ENCODE data around the gene IL6ST. TPM values are rescaled to one million over a fixed set of nuclear protein-coding genes. Genes with fewer than 3 reads are reported as not detected.
A peak's percentile ranks its signal among the peaks of the same experiment; 100 is the strongest.
"Not testable (repeated sequence)": the region's sequence is repeated elsewhere in the genome, so short reads cannot be mapped to it uniquely, and the experiment has no call there.

IL6ST gene
- total and polyA plus RNA-seq, 2 experiments from 2014 or later: 47.2 to 47.7 TPM

GRCh38 chr5:56002303-56002702 lies 7.5 kb upstream of the IL6ST start:
- no peak for TF ChIP-seq CTCF (IDR thresholded peaks at IDR 0.05; ENCODE audit: low read depth, low read length)
- DNase-seq (ENCODE audit: low read depth in 1 of 2, low spot score in 1 of 2): no peak
- H3K9me3 ChIP-seq (ENCODE audit: low read depth): no peaks in the 10 kb centered on the region
- no peaks in the 10 kb centered on the region for H3K4me1 ChIP-seq (ENCODE audit: low read depth)
- no peaks in the 10 kb centered on the region for H3K36me3 ChIP-seq
- no peak overlapping the region for H3K4me3 ChIP-seq
- H3K27ac ChIP-seq: no peak overlapping the region
- H3K27me3 ChIP-seq: no peaks in the 10 kb centered on the region

- not testable (repeated sequence) for H3K36me3 ChIP-seq; H3K4me1 ChIP-seq (ENCODE audit: low read depth); H3K4me3 ChIP-seq; H3K9me3 ChIP-seq (ENCODE audit: low read depth); DNase-seq (ENCODE audit: low read depth in 1 of 2, low spot score in 1 of 2); H3K27me3 ChIP-seq
- H3K27ac ChIP-seq: peak overlapping the region; percentile 10
Observed at GRCh38 chr5:56000221-56000620, 5.5 kb upstream of the IL6ST start.

DNA sequence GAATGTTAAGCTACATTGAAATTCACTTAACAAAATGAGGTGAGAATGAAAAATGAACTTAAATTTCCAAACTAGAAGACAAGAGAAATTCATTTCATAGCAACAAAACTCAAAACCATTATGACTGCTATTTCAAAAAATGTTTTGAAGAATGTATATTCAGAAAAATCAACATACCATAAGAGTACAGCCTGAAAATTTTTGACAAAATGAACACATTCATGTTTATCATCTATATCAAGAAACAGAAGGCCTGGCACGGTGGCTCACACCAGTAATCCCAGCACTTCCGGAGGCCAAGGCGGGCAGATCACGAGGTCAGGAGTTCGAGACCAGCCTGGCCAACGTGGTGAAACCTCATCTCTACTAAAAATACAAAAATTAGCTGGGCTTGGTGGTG lies 4.2 kb upstream of the IL6ST start:
- no peak for TF ChIP-seq CTCF (IDR thresholded peaks at IDR 0.05; ENCODE audit: low read depth, low read length)
- H3K9me3 ChIP-seq (ENCODE audit: low read depth): no peaks in the 10 kb centered on the region
- H3K27ac ChIP-seq: no peak overlapping the region
- no peaks in the 10 kb centered on the region for H3K27me3 ChIP-seq
- DNase-seq (ENCODE audit: low read depth in 1 of 2, low spot score in 1 of 2): no peak
- no peaks in the 10 kb centered on the region for H3K36me3 ChIP-seq
- H3K4me3 ChIP-seq: no peak overlapping the region
- H3K4me1 ChIP-seq (ENCODE audit: low read depth): no peaks in the 10 kb centered on the region

DNA sequence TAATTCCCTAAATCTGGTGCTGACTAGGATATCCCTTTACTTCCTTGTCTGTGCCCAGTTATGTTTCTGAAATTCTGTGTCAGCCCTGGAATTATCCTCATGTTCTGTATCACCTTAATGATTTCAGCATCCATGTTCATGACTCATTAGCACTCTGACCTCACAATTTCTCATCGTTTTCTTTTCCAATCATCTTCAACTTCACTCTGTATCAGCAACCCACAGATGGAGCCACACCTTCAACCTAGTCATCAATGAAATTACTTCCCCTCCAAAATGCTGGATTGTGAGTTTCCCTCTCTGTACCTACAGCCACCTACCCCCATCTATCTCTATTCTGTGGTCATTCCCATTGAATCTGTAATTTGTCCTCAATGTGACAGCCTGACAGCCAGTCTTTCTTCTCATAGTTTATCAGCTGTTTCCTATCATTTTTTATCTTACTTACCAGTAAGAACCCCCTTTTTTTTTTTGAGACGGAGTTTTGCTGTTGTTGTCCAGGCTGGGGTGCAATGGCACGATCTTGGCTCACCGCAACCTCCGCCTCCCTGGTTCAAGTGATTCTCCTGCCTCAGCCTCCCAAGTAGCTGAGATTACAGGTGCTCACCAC lies 3.1 kb upstream of the IL6ST start:
- Histone ChIP-seq H3K27me3 (no peaks in the 10 kb centered on the region), H3K4me1 (ENCODE audit: low read depth) (peaks cover 4% of the 10 kb centered on the region), H3K9me3 (ENCODE audit: low read depth) (no peaks in the 10 kb centered on the region), H3K27ac (no peak overlapping the region), H3K36me3 (no peaks in the 10 kb centered on the region), H3K4me3 (no peak overlapping the region)
- TF ChIP-seq CTCF (IDR thresholded peaks at IDR 0.05; ENCODE audit: low read depth, low read length): no peak
- DNase-seq (ENCODE audit: low read depth in 1 of 2, low spot score in 1 of 2): no peak

- Histone ChIP-seq H3K9me3 (ENCODE audit: low read depth) (no peaks in the 10 kb centered on the region), H3K36me3 (no peaks in the 10 kb centered on the region), H3K27ac (peak overlapping the region; percentile 98), H3K27me3 (no peaks in the 10 kb centered on the region), H3K4me1 (ENCODE audit: low read depth) (peaks cover 19% of the 10 kb centered on the region), H3K4me3 (peak overlapping the region; percentile 49)
- TF ChIP-seq CTCF (IDR thresholded peaks at IDR 0.05; ENCODE audit: low read depth, low read length): peak; percentile 17
- DNase-seq (ENCODE audit: low read depth in 1 of 2, low spot score in 1 of 2): peak; percentile 98 to 100
Observed at GRCh38 chr5:55994998-55995914, 493 bp upstream of the IL6ST start.
